Liver (tissue), 9 donors: Measurements from ENCODE around the gene PCDHGA12. TPM values are rescaled to one million over a fixed set of nuclear protein-coding genes. Genes with fewer than 3 reads are reported as not detected.

ENCODE experiments used
- DNase-seq: peaks from one replicate; pipeline ENCODE4 v3.0.0-alpha.2; 2017; ENCODE audit warnings: low spot score
- H3K27ac ChIP-seq, 2 donors: one replicate each; pipeline ENCODE4 v1.7.0; 2013; ENCODE audit warnings: inconsistent platforms in 2 of 2, low read length in 2 of 2, control low read depth in 1 of 2, low read depth in 1 of 2, mild to moderate bottlenecking in 1 of 2
- H3K27me3 ChIP-seq, 4 donors: one replicate each; pipeline versions ENCODE4 v1.6.1 to v1.7.0; 2013; ENCODE audit warnings: low read length in 3 of 4, inconsistent platforms in 1 of 4, mild to moderate bottlenecking in 1 of 4, moderate library complexity in 1 of 4; ENCODE audit not compliant: control insufficient read depth in 4 of 4, insufficient read depth in 4 of 4
- H3K36me3 ChIP-seq, 4 donors: one replicate each; pipeline versions ENCODE4 v1.6.1 to v1.7.0; 2013; ENCODE audit warnings: low read length in 3 of 4, mild to moderate bottlenecking in 3 of 4, low read depth in 1 of 4, moderate library complexity in 1 of 4; ENCODE audit not compliant: control insufficient read depth in 4 of 4, insufficient read depth in 3 of 4
- H3K4me1 ChIP-seq, 4 donors: one replicate each; pipeline versions ENCODE4 v1.6.1 to v1.7.0; 2013; ENCODE audit warnings: low read length in 3 of 4, mild to moderate bottlenecking in 3 of 4, moderate library complexity in 1 of 4; ENCODE audit not compliant: control insufficient read depth in 4 of 4, insufficient read depth in 4 of 4
- H3K4me3 ChIP-seq, 3 donors: one replicate each; pipeline versions ENCODE4 v1.6.1 to v1.7.0; 2013; ENCODE audit warnings: low read length in 3 of 3, control low read depth in 1 of 3, low read depth in 1 of 3, mild to moderate bottlenecking in 1 of 3
- H3K9ac ChIP-seq, 2 donors: one replicate each; pipeline ENCODE4 v1.7.0; 2013; ENCODE audit warnings: low read length in 2 of 2, mild to moderate bottlenecking in 2 of 2, moderate library complexity in 2 of 2, control low read depth in 1 of 2, low read depth in 1 of 2
- H3K9me3 ChIP-seq, 4 donors: one replicate each; pipeline versions ENCODE4 v1.6.1 to v1.7.0; 2013; ENCODE audit warnings: low read length in 3 of 4; ENCODE audit not compliant: control insufficient read depth in 4 of 4
- EGR1 ChIP-seq, 2 donors: IDR thresholded peaks; 2 replicates each; pipeline ENCODE4 v1.6.1; 2016 to 2018; ENCODE audit warnings: antibody characterized with exemption in 2 of 2, low read depth in 2 of 2
- FOXA1 ChIP-seq: IDR thresholded peaks from 2 replicates; pipeline ENCODE4 v1.6.1; 2016; ENCODE audit warnings: antibody characterized with exemption
- FOXA2 ChIP-seq: IDR thresholded peaks from 2 replicates; pipeline ENCODE4 v1.6.1; 2016; ENCODE audit warnings: antibody characterized with exemption
- GABPA ChIP-seq, 2 donors: IDR thresholded peaks in 1 of 2; conservative IDR thresholded peaks in 1 of 2; 2 replicates each; pipeline ENCODE4 v1.6.1; 2016; ENCODE audit warnings: antibody characterized with exemption in 2 of 2, mild to moderate bottlenecking in 1 of 2, moderate library complexity in 1 of 2
- HNF4A ChIP-seq, 2 donors: conservative IDR thresholded peaks; 2 replicates each; pipeline ENCODE4 v1.6.1; 2016; ENCODE audit warnings: antibody characterized with exemption in 2 of 2, mild to moderate bottlenecking in 2 of 2
- HNF4G ChIP-seq: IDR thresholded peaks from 2 replicates; pipeline ENCODE4 v1.6.1; 2016; ENCODE audit warnings: antibody characterized with exemption
- JUND ChIP-seq, 2 donors: IDR thresholded peaks; 2 replicates each; pipeline ENCODE4 v1.6.1; 2016; ENCODE audit warnings: antibody characterized with exemption in 2 of 2
- NR2F2 ChIP-seq: IDR thresholded peaks from 2 replicates; pipeline ENCODE4 v1.6.1; 2016; ENCODE audit warnings: antibody characterized with exemption
- RAD21 ChIP-seq, 2 donors: IDR thresholded peaks; 2 replicates each; pipeline ENCODE4 v1.6.1; 2016; ENCODE audit warnings: antibody characterized with exemption in 2 of 2, mild to moderate bottlenecking in 2 of 2
- RXRA ChIP-seq, 2 donors: IDR thresholded peaks; 2 replicates each; pipeline ENCODE4 v1.6.1; 2017 to 2018; ENCODE audit warnings: antibody characterized with exemption in 2 of 2, mild to moderate bottlenecking in 1 of 2
- SP1 ChIP-seq: IDR thresholded peaks from 2 replicates; pipeline ENCODE4 v1.6.1; 2018; ENCODE audit warnings: antibody characterized with exemption, mild to moderate bottlenecking
- TAF1 ChIP-seq: conservative IDR thresholded peaks from 2 replicates; pipeline ENCODE4 v1.6.1; 2016; ENCODE audit warnings: antibody characterized with exemption, mild to moderate bottlenecking
- YY1 ChIP-seq: IDR thresholded peaks from 2 replicates; pipeline ENCODE4 v1.6.1; 2016; ENCODE audit warnings: antibody characterized with exemption, mild to moderate bottlenecking
- WGBS: extraction: QIAGEN DNeasy Blood & Tissue Kit; methylation state at CpG from one replicate; pipeline ENCODE4 v1.1.7; 2013; 5-methylcytosine and 5-hydroxymethylcytosine counted together
- polyA plus RNA-seq, 2 donors: library from polyadenylated mRNA; stranded (reverse) in 1 of 2; unstranded in 1 of 2; fragments of 200-250 nt in 1 of 2; fragments of >200 nt in 1 of 2; fragmentation: Nextera tagmentation in 1 of 2; extraction: Ambion mirVana in 1 of 2; gene quantifications; one replicate each; pipeline versions ENCODE4 v1.2.1 to v1.2.3, GENCODE V29; 2013 to 2015
- total RNA-seq, 2 donors: library from RNA; depleted of rRNA; stranded (reverse); fragments of >200 nt; gene quantifications; one replicate each; pipeline ENCODE4 v1.2.3, GENCODE V29; 2014
- TF ChIP-seq, protein P1 (sequence below): fragments of 150-350 bp; IDR thresholded peaks from 2 replicates; pipeline ENCODE4 v1.5.1; 2017; ENCODE audit warnings: improper control_type of control experiment, low read depth, low read length; ENCODE audit not compliant: missing input control
- TF ChIP-seq, protein P2 (sequence below): IDR thresholded peaks from 2 replicates; pipeline ENCODE4 v1.6.1; 2016; ENCODE audit warnings: antibody characterized with exemption, mild to moderate bottlenecking
- TF ChIP-seq, protein P3 (sequence below): IDR thresholded peaks from 2 replicates; pipeline ENCODE4 v1.6.1; 2016; ENCODE audit warnings: antibody characterized with exemption
- TF ChIP-seq, protein P4 (sequence below): IDR thresholded peaks from 2 replicates; pipeline ENCODE4 v1.6.1; 2016; ENCODE audit warnings: antibody characterized with exemption
- TF ChIP-seq, protein P5 (sequence below): IDR thresholded peaks from 2 replicates; pipeline ENCODE4 v1.6.1; 2016; ENCODE audit warnings: antibody characterized with exemption
- donor health status: healthy.
- donor health status: healthy.
- donor health status: healthy.
- donor health status: healthy.
- donor health status: healthy.

Gene PCDHGA12
- total and polyA plus RNA-seq, 4 donors, result 0.37 to 1.9 (median 0.56) TPM

DNA sequence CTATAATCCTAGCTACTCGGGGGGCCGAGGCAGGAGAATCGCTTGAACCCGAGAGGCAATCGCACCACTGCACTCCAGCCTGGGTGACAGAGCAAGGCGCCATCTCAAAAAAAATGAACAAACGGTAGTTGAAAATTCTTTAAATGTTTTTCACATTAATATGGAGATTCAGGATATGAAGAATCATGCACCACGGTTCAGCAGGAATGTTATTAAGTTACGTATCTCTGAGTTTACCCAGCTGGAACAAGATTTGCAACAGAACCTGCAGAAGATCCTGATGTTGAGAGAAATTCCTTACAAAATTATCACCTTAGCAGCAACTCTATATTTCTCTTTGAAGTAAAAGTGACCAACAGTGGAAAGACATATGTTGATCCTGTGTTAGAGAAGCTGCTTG lies 10.0 kb downstream of the PCDHGA12 start:
- TF ChIP-seq HNF4G (no peak), RAD21 (IDR thresholded peaks at IDR 0.05) (no peak), NR2F2 (no peak), YY1 (no peak), FOXA1 (no peak), TAF1 (no peak), EGR1 (IDR thresholded peaks at IDR 0.05; ENCODE audit: low read depth in 2 of 2) (no peak), FOXA2 (no peak), HNF4A (conservative IDR thresholded peaks at IDR 0.05) (no peak), GABPA (IDR thresholded peaks at IDR 0.05 in 1 of 2, conservative IDR thresholded peaks at IDR 0.05 in 1 of 2) (no peak), RXRA (IDR thresholded peaks at IDR 0.05) (no peak), JUND (IDR thresholded peaks at IDR 0.05) (no peak), SP1 (no peak)
- TF ChIP-seq, protein P1, sequence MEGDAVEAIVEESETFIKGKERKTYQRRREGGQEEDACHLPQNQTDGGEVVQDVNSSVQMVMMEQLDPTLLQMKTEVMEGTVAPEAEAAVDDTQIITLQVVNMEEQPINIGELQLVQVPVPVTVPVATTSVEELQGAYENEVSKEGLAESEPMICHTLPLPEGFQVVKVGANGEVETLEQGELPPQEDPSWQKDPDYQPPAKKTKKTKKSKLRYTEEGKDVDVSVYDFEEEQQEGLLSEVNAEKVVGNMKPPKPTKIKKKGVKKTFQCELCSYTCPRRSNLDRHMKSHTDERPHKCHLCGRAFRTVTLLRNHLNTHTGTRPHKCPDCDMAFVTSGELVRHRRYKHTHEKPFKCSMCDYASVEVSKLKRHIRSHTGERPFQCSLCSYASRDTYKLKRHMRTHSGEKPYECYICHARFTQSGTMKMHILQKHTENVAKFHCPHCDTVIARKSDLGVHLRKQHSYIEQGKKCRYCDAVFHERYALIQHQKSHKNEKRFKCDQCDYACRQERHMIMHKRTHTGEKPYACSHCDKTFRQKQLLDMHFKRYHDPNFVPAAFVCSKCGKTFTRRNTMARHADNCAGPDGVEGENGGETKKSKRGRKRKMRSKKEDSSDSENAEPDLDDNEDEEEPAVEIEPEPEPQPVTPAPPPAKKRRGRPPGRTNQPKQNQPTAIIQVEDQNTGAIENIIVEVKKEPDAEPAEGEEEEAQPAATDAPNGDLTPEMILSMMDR, result no peak
- TF ChIP-seq, protein P2, sequence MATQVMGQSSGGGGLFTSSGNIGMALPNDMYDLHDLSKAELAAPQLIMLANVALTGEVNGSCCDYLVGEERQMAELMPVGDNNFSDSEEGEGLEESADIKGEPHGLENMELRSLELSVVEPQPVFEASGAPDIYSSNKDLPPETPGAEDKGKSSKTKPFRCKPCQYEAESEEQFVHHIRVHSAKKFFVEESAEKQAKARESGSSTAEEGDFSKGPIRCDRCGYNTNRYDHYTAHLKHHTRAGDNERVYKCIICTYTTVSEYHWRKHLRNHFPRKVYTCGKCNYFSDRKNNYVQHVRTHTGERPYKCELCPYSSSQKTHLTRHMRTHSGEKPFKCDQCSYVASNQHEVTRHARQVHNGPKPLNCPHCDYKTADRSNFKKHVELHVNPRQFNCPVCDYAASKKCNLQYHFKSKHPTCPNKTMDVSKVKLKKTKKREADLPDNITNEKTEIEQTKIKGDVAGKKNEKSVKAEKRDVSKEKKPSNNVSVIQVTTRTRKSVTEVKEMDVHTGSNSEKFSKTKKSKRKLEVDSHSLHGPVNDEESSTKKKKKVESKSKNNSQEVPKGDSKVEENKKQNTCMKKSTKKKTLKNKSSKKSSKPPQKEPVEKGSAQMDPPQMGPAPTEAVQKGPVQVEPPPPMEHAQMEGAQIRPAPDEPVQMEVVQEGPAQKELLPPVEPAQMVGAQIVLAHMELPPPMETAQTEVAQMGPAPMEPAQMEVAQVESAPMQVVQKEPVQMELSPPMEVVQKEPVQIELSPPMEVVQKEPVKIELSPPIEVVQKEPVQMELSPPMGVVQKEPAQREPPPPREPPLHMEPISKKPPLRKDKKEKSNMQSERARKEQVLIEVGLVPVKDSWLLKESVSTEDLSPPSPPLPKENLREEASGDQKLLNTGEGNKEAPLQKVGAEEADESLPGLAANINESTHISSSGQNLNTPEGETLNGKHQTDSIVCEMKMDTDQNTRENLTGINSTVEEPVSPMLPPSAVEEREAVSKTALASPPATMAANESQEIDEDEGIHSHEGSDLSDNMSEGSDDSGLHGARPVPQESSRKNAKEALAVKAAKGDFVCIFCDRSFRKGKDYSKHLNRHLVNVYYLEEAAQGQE, result no peak
- TF ChIP-seq, protein P3, sequence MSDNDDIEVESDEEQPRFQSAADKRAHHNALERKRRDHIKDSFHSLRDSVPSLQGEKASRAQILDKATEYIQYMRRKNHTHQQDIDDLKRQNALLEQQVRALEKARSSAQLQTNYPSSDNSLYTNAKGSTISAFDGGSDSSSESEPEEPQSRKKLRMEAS, result no peak
- TF ChIP-seq, protein P4, sequence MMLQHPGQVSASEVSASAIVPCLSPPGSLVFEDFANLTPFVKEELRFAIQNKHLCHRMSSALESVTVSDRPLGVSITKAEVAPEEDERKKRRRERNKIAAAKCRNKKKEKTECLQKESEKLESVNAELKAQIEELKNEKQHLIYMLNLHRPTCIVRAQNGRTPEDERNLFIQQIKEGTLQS, result no peak
- TF ChIP-seq, protein P5, sequence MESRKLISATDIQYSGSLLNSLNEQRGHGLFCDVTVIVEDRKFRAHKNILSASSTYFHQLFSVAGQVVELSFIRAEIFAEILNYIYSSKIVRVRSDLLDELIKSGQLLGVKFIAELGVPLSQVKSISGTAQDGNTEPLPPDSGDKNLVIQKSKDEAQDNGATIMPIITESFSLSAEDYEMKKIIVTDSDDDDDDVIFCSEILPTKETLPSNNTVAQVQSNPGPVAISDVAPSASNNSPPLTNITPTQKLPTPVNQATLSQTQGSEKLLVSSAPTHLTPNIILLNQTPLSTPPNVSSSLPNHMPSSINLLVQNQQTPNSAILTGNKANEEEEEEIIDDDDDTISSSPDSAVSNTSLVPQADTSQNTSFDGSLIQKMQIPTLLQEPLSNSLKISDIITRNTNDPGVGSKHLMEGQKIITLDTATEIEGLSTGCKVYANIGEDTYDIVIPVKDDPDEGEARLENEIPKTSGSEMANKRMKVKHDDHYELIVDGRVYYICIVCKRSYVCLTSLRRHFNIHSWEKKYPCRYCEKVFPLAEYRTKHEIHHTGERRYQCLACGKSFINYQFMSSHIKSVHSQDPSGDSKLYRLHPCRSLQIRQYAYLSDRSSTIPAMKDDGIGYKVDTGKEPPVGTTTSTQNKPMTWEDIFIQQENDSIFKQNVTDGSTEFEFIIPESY, result no peak
- Histone ChIP-seq H3K4me1 (no peaks in the 10 kb centered on the region), H3K9me3 (peaks cover 8 to 33% (median 13%) of the 10 kb centered on the region in 4 donors), H3K27me3 (no peaks in the 10 kb centered on the region), H3K4me3 (peak overlapping the region in 1 of 3 donors; percentile 31), H3K9ac (no peak overlapping the region), H3K27ac (no peak overlapping the region), H3K36me3 (peaks cover 0 to under 1% (median 0%) of the 10 kb centered on the region in 4 donors)
- 91% methylated on average over 9 of the region's 9 CpGs for WGBS
- no peak for DNase-seq
